HepG2 (cell line): ENCODE results near the gene CDK6.

Experiments
- ASH2L ChIP-seq: fragments of 300-600, 200-600 bp; sonication (generic); IDR thresholded peaks from 2 replicates; pipeline ENCODE4 v1.7.0; 2017; ENCODE audit warnings: low read depth, mild to moderate bottlenecking, moderate library complexity, mixed read lengths, low read length; ENCODE audit not compliant: insufficient read length
- BHLHE40 ChIP-seq: IDR thresholded peaks from 2 replicates; pipeline ENCODE4 v1.6.1; 2011; ENCODE audit warnings: low read length, improper control_type of control experiment
- EZH2 ChIP-seq: conservative IDR thresholded peaks from 2 replicates; pipeline ENCODE4 v1.6.1; 2012; ENCODE audit warnings: mild to moderate bottlenecking, low read depth, low read length, moderate library complexity
- NFE2 ChIP-seq: sonication (generic); formaldehyde crosslinking; IDR thresholded peaks from 2 replicates; pipeline ENCODE4 v1.4.0; 2020; ENCODE audit warnings: missing genetic modification reagents
- PAX8 ChIP-seq: sonication (generic); formaldehyde crosslinking; IDR thresholded peaks from 2 replicates; pipeline ENCODE4 v1.8.0; 2022; ENCODE audit warnings: mild to moderate bottlenecking, missing genetic modification reagents, borderline replicate concordance
- PRPF4 ChIP-seq: fragments of 200-400 bp; formaldehyde crosslinking; IDR thresholded peaks from 2 replicates; pipeline ENCODE4 v1.6.1; 2016; ENCODE audit warnings: low read length, low read depth; ENCODE audit not compliant: poor library complexity, severe bottlenecking
- TAF1 ChIP-seq: sonication (generic); formaldehyde crosslinking; IDR thresholded peaks from 2 replicates; pipeline ENCODE4 v1.4.0; 2020; ENCODE audit warnings: missing genetic modification reagents
- ZBTB8A ChIP-seq: sonication (generic); formaldehyde crosslinking; IDR thresholded peaks from 2 replicates; pipeline ENCODE4 v1.4.0; 2020; ENCODE audit warnings: mild to moderate bottlenecking, low read depth, missing genetic modification reagents, borderline replicate concordance
- TF ChIP-seq, protein P1 (sequence below): sonication (generic); formaldehyde crosslinking; IDR thresholded peaks from 2 replicates; pipeline ENCODE4 v1.4.0; 2020; ENCODE audit warnings: missing genetic modification reagents
- TF ChIP-seq, protein P2 (sequence below): sonication (generic); formaldehyde crosslinking; IDR thresholded peaks from 2 replicates; pipeline ENCODE4 v1.5.0; 2020; ENCODE audit warnings: mild to moderate bottlenecking, missing genetic modification reagents, moderate library complexity
- TF ChIP-seq, protein P3 (sequence below): sonication (generic); formaldehyde crosslinking; IDR thresholded peaks from 2 replicates; pipeline ENCODE4 v1.5.1; 2020; ENCODE audit warnings: mild to moderate bottlenecking, missing genetic modification reagents, moderate library complexity
- TF ChIP-seq, protein P4 (sequence below), 2 experiments: fragments of 450-650 bp in 1 of 2; sonication (generic) in 1 of 2; formaldehyde crosslinking in 1 of 2; IDR thresholded peaks; 2 replicates each; pipeline versions ENCODE4 v1.6.1 to v1.8.0; 2016 to 2022; ENCODE audit warnings: antibody characterized with exemption in 1 of 2, mild to moderate bottlenecking in 1 of 2, missing genetic modification reagents in 1 of 2
- TF ChIP-seq, protein P5 (sequence below): sonication (generic); formaldehyde crosslinking; conservative IDR thresholded peaks from 2 replicates; pipeline ENCODE4 v1.4.0; 2020; ENCODE audit warnings: missing genetic modification reagents

DNA sequence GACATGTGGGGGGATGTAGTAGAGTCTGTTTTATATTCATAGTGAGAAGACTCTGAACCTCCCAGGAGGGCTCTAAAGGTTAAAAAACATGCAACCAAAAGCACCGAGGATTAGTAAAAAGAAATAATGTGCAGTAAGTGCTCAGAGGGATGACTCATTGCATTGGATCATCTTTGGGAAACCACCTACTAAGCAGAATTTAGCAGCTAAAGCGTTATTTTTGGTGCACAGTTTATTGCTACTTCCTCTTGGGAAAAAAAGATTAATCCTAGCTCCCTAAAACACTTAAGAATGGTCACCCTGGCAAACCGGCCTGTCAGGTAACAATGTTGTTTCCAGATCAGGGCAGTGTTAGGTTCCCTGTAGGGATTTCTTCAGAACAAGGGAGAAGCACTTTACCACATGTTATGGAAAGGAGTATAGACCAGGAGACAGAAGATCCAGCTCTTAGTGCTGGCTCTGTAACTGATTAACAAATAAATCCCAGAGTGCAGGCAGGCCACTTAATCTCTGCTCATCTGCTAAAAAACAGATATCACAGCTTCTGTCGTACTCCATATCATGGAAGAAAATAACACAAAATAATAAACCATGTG is 201.4 kb downstream of the CDK6 start:
- TF ChIP-seq, protein P1, sequence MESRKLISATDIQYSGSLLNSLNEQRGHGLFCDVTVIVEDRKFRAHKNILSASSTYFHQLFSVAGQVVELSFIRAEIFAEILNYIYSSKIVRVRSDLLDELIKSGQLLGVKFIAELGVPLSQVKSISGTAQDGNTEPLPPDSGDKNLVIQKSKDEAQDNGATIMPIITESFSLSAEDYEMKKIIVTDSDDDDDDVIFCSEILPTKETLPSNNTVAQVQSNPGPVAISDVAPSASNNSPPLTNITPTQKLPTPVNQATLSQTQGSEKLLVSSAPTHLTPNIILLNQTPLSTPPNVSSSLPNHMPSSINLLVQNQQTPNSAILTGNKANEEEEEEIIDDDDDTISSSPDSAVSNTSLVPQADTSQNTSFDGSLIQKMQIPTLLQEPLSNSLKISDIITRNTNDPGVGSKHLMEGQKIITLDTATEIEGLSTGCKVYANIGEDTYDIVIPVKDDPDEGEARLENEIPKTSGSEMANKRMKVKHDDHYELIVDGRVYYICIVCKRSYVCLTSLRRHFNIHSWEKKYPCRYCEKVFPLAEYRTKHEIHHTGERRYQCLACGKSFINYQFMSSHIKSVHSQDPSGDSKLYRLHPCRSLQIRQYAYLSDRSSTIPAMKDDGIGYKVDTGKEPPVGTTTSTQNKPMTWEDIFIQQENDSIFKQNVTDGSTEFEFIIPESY (CRISPR knock-in tag): no peak
- TF ChIP-seq, protein P2, sequence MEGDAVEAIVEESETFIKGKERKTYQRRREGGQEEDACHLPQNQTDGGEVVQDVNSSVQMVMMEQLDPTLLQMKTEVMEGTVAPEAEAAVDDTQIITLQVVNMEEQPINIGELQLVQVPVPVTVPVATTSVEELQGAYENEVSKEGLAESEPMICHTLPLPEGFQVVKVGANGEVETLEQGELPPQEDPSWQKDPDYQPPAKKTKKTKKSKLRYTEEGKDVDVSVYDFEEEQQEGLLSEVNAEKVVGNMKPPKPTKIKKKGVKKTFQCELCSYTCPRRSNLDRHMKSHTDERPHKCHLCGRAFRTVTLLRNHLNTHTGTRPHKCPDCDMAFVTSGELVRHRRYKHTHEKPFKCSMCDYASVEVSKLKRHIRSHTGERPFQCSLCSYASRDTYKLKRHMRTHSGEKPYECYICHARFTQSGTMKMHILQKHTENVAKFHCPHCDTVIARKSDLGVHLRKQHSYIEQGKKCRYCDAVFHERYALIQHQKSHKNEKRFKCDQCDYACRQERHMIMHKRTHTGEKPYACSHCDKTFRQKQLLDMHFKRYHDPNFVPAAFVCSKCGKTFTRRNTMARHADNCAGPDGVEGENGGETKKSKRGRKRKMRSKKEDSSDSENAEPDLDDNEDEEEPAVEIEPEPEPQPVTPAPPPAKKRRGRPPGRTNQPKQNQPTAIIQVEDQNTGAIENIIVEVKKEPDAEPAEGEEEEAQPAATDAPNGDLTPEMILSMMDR (CRISPR knock-in tag): no peak
- TF ChIP-seq EZH2 (no peak), ZBTB8A (CRISPR knock-in tag) (no peak), PAX8 (CRISPR knock-in tag) (no peak), PRPF4 (no peak), TAF1 (CRISPR knock-in tag) (no peak), NFE2 (CRISPR knock-in tag) (no peak), BHLHE40 (no peak), ASH2L (no peak)
- TF ChIP-seq, protein P3, sequence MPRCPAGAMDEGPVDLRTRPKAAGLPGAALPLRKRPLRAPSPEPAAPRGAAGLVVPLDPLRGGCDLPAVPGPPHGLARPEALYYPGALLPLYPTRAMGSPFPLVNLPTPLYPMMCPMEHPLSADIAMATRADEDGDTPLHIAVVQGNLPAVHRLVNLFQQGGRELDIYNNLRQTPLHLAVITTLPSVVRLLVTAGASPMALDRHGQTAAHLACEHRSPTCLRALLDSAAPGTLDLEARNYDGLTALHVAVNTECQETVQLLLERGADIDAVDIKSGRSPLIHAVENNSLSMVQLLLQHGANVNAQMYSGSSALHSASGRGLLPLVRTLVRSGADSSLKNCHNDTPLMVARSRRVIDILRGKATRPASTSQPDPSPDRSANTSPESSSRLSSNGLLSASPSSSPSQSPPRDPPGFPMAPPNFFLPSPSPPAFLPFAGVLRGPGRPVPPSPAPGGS: no peak
- TF ChIP-seq, protein P4, sequence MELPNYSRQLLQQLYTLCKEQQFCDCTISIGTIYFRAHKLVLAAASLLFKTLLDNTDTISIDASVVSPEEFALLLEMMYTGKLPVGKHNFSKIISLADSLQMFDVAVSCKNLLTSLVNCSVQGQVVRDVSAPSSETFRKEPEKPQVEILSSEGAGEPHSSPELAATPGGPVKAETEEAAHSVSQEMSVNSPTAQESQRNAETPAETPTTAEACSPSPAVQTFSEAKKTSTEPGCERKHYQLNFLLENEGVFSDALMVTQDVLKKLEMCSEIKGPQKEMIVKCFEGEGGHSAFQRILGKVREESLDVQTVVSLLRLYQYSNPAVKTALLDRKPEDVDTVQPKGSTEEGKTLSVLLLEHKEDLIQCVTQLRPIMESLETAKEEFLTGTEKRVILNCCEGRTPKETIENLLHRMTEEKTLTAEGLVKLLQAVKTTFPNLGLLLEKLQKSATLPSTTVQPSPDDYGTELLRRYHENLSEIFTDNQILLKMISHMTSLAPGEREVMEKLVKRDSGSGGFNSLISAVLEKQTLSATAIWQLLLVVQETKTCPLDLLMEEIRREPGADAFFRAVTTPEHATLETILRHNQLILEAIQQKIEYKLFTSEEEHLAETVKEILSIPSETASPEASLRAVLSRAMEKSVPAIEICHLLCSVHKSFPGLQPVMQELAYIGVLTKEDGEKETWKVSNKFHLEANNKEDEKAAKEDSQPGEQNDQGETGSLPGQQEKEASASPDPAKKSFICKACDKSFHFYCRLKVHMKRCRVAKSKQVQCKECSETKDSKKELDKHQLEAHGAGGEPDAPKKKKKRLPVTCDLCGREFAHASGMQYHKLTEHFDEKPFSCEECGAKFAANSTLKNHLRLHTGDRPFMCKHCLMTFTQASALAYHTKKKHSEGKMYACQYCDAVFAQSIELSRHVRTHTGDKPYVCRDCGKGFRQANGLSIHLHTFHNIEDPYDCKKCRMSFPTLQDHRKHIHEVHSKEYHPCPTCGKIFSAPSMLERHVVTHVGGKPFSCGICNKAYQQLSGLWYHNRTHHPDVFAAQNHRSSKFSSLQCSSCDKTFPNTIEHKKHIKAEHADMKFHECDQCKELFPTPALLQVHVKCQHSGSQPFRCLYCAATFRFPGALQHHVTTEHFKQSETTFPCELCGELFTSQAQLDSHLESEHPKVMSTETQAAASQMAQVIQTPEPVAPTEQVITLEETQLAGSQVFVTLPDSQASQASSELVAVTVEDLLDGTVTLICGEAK (IDR thresholded peaks at IDR 0.05): no peak
- TF ChIP-seq, protein P4 (CRISPR knock-in tag; IDR thresholded peaks at IDR 0.05): no peak
- TF ChIP-seq, protein P5, sequence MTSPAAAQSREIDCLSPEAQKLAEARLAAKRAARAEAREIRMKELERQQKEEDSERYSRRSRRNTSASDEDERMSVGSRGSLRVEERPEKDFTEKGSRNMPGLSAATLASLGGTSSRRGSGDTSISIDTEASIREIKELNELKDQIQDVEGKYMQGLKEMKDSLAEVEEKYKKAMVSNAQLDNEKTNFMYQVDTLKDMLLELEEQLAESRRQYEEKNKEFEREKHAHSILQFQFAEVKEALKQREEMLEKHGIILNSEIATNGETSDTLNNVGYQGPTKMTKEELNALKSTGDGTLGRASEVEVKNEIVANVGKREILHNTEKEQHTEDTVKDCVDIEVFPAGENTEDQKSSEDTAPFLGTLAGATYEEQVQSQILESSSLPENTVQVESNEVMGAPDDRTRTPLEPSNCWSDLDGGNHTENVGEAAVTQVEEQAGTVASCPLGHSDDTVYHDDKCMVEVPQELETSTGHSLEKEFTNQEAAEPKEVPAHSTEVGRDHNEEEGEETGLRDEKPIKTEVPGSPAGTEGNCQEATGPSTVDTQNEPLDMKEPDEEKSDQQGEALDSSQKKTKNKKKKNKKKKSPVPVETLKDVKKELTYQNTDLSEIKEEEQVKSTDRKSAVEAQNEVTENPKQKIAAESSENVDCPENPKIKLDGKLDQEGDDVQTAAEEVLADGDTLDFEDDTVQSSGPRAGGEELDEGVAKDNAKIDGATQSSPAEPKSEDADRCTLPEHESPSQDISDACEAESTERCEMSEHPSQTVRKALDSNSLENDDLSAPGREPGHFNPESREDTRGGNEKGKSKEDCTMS: no peak
